Astrocyte (in vitro differentiated cells and primary cell): ENCODE results near the gene CKS1B. TPM values are rescaled to one million over a fixed set of nuclear protein-coding genes. Genes with fewer than 3 reads are reported as not detected.

Experiments used
- DNase-seq: peaks from one replicate; pipeline ENCODE4 v3.0.0-alpha.2; 2010; ENCODE audit warnings: low read depth
- FAIRE-seq: peaks from 2 replicates; lab custom pipeline; 2011; peaks lifted over from hg19 to GRCh38; lab: Jason Lieb, UNC
- H2AFZ ChIP-seq: 2 replicates; pipeline ENCODE4 v1.6.0; 2012; ENCODE audit warnings: low read depth, low read length, inconsistent platforms
- H3K27ac ChIP-seq: 2 replicates; pipeline ENCODE4 v1.5.1; 2011; ENCODE audit warnings: low read depth, low read length, inconsistent platforms
- H3K27me3 ChIP-seq: 2 replicates; pipeline ENCODE4 v1.6.0; 2011; ENCODE audit warnings: low read length, inconsistent platforms; ENCODE audit not compliant: insufficient read depth
- H3K36me3 ChIP-seq: 2 replicates; pipeline ENCODE4 v1.5.1; 2011; ENCODE audit warnings: low read length, inconsistent platforms; ENCODE audit not compliant: insufficient read depth
- H3K4me1 ChIP-seq: 2 replicates; pipeline ENCODE4 v1.5.1; 2011; ENCODE audit warnings: low read length, inconsistent platforms; ENCODE audit not compliant: insufficient read depth
- H3K4me2 ChIP-seq: 2 replicates; pipeline ENCODE4 v1.6.0; 2012; ENCODE audit warnings: low read length, inconsistent platforms
- H3K4me3 ChIP-seq: 2 replicates; pipeline ENCODE4 v1.5.1; 2011; ENCODE audit warnings: low read depth, mild to moderate bottlenecking, low read length, inconsistent platforms; ENCODE audit not compliant: insufficient read depth
- H3K79me2 ChIP-seq: 2 replicates; pipeline ENCODE4 v1.6.0; 2012; ENCODE audit warnings: mild to moderate bottlenecking, low read length, inconsistent platforms; ENCODE audit not compliant: insufficient read depth
- H3K9ac ChIP-seq: 2 replicates; pipeline ENCODE4 v1.6.0; 2012; ENCODE audit warnings: mild to moderate bottlenecking, low read length, inconsistent platforms
- H3K9me3 ChIP-seq: 2 replicates; pipeline ENCODE4 v1.5.1; 2012; ENCODE audit warnings: low read depth, mild to moderate bottlenecking, low read length, inconsistent platforms; ENCODE audit not compliant: insufficient read depth
- H4K20me1 ChIP-seq: 2 replicates; pipeline ENCODE4 v1.6.0; 2012; ENCODE audit warnings: low read length, inconsistent platforms; ENCODE audit not compliant: insufficient read depth
- H3K27ac Mint-ChIP-seq: one replicate; pipeline ENCODE4 v1.8.0; 2021; ENCODE audit warnings: mild to moderate bottlenecking, mixed read lengths; ENCODE audit not compliant: unreplicated experiment
- H3K27me3 Mint-ChIP-seq: one replicate; pipeline ENCODE4 v1.8.0; 2021; ENCODE audit warnings: low read depth, mixed read lengths; ENCODE audit not compliant: unreplicated experiment
- H3K36me3 Mint-ChIP-seq: one replicate; pipeline ENCODE4 v1.8.0; 2021; ENCODE audit warnings: low read depth, mixed read lengths; ENCODE audit not compliant: unreplicated experiment
- H3K4me1 Mint-ChIP-seq: one replicate; pipeline ENCODE4 v1.8.0; 2021; ENCODE audit warnings: low read depth, mixed read lengths; ENCODE audit not compliant: unreplicated experiment
- H3K4me3 Mint-ChIP-seq: one replicate; pipeline ENCODE4 v1.8.0; 2021; ENCODE audit warnings: mild to moderate bottlenecking, moderate library complexity, mixed read lengths; ENCODE audit not compliant: unreplicated experiment
- H3K9me3 Mint-ChIP-seq: one replicate; pipeline ENCODE4 v1.8.0; 2021; ENCODE audit warnings: mild to moderate bottlenecking, mixed read lengths; ENCODE audit not compliant: unreplicated experiment
- EZH2 ChIP-seq: IDR thresholded peaks from 2 replicates; pipeline ENCODE4 v1.6.1; 2012; ENCODE audit warnings: mild to moderate bottlenecking, low read length, inconsistent platforms; ENCODE audit not compliant: insufficient read depth
- total RNA-seq: library from RNA; stranded (reverse); gene quantifications from 2 replicates; pipeline ENCODE4 v1.2.1, GENCODE V29; 2021
- TF ChIP-seq, protein P1 (sequence below): IDR thresholded peaks from 2 replicates; pipeline ENCODE4 v1.5.1; 2011; ENCODE audit warnings: low read depth, mild to moderate bottlenecking, inconsistent platforms, low read length, moderate library complexity; ENCODE audit not compliant: insufficient read depth

Gene CKS1B
- total RNA-seq, 1 donor from 2014 or later = 37.9 TPM

DNA sequence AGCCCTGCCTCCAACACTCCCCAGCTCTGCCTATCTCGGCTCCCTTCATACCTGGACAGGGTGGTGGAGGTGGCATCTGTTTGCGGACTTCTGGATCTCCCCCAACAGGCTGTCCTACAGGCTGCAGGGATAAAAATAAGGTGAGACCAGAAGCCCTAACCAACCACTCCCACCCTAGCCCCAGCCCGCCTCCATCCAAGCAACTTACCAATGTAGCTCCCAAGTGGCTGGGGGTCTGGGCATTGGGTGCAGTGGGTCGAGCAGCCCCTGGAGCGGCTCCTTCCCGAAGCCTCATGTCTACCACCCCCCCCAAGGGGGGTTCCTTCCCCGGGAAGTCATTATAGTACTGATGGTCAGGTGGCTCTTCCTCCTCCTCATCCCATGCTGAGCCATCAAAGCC is 8.4 kb upstream of the CKS1B start:
- no peak for DNase-seq
- FAIRE-seq = no peak
- Mint-ChIP-seq H3K36me3 (peaks cover 16% of the 10 kb centered on the region), H3K27me3 (no peaks in the 10 kb centered on the region), H3K9me3 (no peaks in the 10 kb centered on the region), H3K27ac (peak overlapping the region; percentile 26), H3K4me3 (peak overlapping the region; percentile 66), H3K4me1 (peaks cover 31% of the 10 kb centered on the region)
- Histone ChIP-seq H3K27me3 (no peaks in the 10 kb centered on the region), H3K4me1 (peaks cover 32% of the 10 kb centered on the region), H3K4me2 (peak overlapping the region; percentile 94), H3K27ac (no peak overlapping the region), H3K79me2 (peaks cover 74% of the 10 kb centered on the region), H4K20me1 (peaks cover 74% of the 10 kb centered on the region), H3K9me3 (no peaks in the 10 kb centered on the region), H3K9ac (no peak overlapping the region), H3K4me3 (no peak overlapping the region), H2AFZ (no peak overlapping the region), H3K36me3 (peaks cover 44% of the 10 kb centered on the region)
- TF ChIP-seq EZH2 = no peak
- TF ChIP-seq, protein P1, sequence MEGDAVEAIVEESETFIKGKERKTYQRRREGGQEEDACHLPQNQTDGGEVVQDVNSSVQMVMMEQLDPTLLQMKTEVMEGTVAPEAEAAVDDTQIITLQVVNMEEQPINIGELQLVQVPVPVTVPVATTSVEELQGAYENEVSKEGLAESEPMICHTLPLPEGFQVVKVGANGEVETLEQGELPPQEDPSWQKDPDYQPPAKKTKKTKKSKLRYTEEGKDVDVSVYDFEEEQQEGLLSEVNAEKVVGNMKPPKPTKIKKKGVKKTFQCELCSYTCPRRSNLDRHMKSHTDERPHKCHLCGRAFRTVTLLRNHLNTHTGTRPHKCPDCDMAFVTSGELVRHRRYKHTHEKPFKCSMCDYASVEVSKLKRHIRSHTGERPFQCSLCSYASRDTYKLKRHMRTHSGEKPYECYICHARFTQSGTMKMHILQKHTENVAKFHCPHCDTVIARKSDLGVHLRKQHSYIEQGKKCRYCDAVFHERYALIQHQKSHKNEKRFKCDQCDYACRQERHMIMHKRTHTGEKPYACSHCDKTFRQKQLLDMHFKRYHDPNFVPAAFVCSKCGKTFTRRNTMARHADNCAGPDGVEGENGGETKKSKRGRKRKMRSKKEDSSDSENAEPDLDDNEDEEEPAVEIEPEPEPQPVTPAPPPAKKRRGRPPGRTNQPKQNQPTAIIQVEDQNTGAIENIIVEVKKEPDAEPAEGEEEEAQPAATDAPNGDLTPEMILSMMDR = no peak

DNA sequence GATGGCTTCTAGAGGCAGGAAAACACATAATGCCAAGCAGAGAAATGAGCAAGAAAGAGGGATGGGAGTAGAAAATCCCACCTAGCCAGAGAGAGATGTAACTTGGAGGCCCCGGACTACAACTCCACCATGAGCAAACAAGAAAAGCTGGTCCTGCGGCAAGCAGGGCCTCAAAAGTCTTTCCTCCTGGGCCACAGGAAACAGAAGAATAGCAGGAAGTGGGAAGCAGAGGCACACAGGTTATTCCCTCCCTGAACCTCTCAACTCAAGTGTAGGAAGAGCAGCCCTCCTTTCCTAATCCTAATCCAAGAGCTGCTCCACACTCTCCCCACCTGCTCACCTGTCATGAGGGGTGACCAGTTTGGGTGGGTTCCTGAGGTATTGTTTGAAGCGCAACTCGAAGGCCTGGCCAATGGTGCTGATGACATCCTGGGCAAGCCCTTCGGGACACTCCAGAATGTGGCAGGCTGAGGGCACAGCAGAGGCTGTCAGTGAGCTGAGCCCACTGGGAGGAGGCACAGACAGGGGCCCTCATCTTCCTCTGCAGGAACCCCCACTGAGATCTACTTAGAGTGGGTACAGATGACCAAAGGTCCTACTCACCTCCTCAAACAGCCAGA is 7.0 kb upstream of the CKS1B start:
- Histone ChIP-seq H3K27ac (no peak overlapping the region), H3K4me1 (peaks cover 41% of the 10 kb centered on the region), H3K9ac (peak overlapping the region; percentile 91), H4K20me1 (peaks cover 74% of the 10 kb centered on the region), H3K79me2 (peaks cover 78% of the 10 kb centered on the region), H3K4me3 (no peak overlapping the region), H2AFZ (no peak overlapping the region), H3K36me3 (peaks cover 44% of the 10 kb centered on the region), H3K9me3 (no peaks in the 10 kb centered on the region), H3K4me2 (peak overlapping the region; percentile 94), H3K27me3 (no peaks in the 10 kb centered on the region)
- TF ChIP-seq EZH2 = no peak
- TF ChIP-seq, protein P1 = no peak
- no peaks in the 10 kb centered on the region for H3K27me3 Mint-ChIP-seq
- H3K4me3 Mint-ChIP-seq = peak overlapping the region; percentile 93
- no peaks in the 10 kb centered on the region for H3K9me3 Mint-ChIP-seq
- H3K27ac Mint-ChIP-seq = peak overlapping the region; percentile 11
- DNase-seq (no peak), FAIRE-seq (no peak)
- peaks cover 38% of the 10 kb centered on the region for H3K4me1 Mint-ChIP-seq
- H3K36me3 Mint-ChIP-seq = peaks cover 16% of the 10 kb centered on the region

DNA sequence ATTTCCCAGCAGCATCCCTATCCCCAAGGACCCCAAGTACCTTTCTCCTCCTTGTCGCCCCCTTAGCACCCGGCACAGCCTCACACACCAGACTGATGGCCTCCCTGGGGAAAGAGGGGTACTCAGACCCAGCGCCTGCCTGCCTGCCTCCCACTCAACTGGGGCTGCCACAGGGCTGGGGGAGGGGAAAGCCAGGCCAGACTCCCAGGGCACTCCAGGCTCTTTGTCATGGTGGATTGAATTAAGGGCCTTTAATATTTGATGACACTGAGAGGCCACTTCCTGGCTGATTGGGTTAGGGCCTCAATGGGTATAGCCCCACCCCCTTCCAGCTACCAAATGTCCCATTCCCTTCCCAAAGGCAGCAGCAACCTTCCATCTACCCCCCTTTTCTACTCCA is 5.8 kb upstream of the CKS1B start:
- Mint-ChIP-seq H3K27me3 (no peaks in the 10 kb centered on the region), H3K4me3 (peak overlapping the region; percentile 93), H3K36me3 (peaks cover 13% of the 10 kb centered on the region), H3K27ac (no peak overlapping the region), H3K4me1 (peaks cover 34% of the 10 kb centered on the region), H3K9me3 (no peaks in the 10 kb centered on the region)
- no peak for FAIRE-seq
- Histone ChIP-seq H3K4me3 (peak overlapping the region; percentile 77), H3K9ac (peak overlapping the region; percentile 91), H3K36me3 (peaks cover 39% of the 10 kb centered on the region), H2AFZ (no peak overlapping the region), H4K20me1 (peaks cover 67% of the 10 kb centered on the region), H3K79me2 (peaks cover 75% of the 10 kb centered on the region), H3K27ac (peak overlapping the region; percentile 21), H3K4me2 (peak overlapping the region; percentile 94), H3K9me3 (no peaks in the 10 kb centered on the region), H3K27me3 (no peaks in the 10 kb centered on the region), H3K4me1 (peaks cover 46% of the 10 kb centered on the region)
- no peak for TF ChIP-seq EZH2
- TF ChIP-seq, protein P1 = no peak
- no peak for DNase-seq
